ENCODE measurements around the gene IGF2BP2.

IGF2BP2 gene

DNA sequence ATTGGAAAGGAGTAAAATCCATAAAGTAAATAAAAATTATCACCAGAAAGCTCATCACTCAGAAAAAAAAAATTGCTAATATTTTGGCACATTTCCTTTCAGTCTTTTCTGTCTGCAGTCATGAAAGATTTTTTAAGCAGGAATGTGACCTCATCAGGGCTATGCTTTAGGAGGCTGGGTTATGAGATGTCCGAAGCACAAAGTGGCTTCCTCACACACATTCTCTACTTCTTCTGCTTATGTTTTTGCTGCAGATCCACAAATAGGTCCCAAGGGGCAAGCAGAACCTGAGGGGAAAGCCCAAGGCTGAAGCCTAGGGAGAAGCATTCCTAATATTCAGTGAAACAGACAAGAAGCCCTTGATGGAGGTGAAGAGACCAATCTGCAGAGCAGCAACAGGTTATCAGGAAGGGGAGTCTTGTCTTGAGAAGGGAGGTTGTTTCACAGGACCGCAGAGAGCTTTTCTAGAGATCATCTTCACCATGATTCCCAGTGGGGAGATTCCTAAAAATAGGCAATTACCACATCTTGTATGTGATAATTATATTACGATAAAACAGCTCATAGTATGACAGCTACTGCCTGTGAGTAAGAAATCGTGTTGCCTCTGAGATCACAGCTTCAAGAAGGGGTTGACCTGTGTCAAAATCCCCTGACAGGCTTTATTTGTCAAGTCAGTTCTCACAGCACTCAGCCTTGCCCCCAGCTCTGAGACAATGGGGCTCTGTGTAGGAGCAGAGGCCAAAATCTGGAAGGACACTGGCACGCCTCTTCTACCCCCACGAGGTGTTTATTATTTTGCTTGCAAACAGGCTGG is 60.5 kb downstream of the IGF2BP2 start:
- DNase-seq, result peak; percentile 12

DNA sequence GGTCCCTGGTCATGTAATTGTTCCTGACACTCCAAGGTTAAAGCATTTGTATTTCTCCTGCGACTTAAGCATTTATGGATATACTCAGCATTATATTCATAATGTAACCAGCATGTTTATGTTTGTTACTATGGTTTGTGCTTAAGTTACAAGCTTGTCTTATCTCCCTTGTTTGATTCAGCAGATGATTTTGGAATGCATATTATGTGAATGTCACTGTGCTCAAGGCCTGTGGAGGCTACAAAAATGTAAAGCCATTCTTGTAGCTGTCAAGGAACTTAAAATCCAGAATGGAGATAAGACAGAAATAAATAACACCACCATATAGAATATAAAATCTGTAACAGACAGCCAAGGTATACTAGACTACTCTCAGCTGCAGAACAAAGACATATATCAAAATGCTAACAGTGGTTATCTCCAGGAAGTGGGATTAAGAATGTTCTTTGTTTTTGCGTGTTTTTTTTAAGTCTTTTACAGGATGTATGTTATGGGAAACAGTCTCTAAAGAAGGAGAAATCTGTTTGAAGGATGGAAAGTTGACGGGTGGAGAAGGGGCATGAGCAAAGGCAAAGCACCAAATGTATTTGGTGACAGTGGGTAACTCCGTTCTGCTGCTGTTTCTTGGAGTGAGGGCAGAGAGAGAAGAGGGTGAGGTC is 61.4 kb downstream of the IGF2BP2 start:
- no peak for DNase-seq

DNA sequence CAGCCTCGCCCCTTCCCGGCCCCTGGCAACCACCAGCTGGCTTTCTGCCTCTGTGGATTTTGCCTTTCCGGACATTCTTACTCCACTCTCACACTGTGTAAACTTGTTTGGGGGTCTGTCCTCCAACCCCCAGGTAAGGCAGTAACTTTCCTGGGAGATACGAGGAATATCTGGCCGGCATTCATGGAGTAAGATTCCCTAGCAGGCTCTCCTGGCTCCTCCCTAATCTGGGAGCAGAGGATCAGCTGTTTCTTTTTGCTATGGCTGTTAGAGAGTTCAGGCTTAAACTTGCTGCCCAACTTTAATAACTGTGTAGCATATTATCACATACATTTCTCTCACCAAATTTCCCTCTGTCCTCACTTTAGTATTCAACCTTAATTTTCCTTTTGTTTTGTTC is 64.3 kb downstream of the IGF2BP2 start:
- no peak for DNase-seq

DNA sequence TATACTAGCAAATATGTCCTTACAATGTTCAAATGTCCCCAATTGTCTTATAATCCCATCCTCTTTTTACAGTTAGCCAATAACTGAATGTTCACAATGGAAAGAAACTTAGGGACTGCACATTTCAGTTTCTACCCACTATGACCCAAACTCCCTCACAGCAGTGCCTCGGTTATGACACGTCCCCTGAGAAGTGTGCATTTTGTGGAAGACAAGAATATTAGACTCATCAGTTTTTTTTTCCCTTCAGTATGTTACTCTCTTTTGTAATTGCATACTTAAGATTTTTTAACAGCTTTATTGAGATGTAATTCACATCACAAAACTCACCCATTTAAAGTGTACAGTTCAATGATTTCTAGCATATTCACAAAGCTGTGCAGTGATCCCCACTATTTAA is 64.8 kb downstream of the IGF2BP2 start:
- no peak for DNase-seq

GRCh38 chr3:185759512-185759911 is 65.3 kb downstream of the IGF2BP2 start:
- DNase-seq, result no peak

- no peak for DNase-seq
Measured at GRCh38 chr3:185758912-185759311, 65.9 kb downstream of the IGF2BP2 start.

GRCh38 chr3:185757176-185757575 is 67.7 kb downstream of the IGF2BP2 start:
- DNase-seq, result no peak

DNA sequence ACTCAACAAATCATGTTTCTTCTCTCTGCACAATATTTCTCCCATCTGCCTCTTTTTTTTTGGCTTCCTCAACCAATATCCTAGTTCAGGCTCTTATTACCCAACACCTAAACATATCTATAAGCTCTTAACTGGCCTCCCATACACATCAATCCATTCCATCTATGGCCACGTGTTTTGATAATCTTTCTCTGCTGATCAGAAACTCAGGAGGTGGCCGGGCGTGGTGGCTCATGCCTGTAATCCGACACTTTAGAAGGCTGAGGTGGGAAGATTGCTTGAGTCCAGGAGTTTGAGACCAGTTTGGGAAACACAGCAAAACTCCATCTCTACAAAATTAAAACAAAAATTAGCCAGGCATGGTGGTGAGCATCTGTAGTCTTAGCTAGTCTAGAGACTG is 68.4 kb downstream of the IGF2BP2 start:
- DNase-seq, result no peak

GRCh38 chr3:185754920-185755319 is 69.9 kb downstream of the IGF2BP2 start:
- DNase-seq, result no peak

- DNase-seq, result no peak
Measured at GRCh38 chr3:185753354-185753753, 71.5 kb downstream of the IGF2BP2 start.

DNA sequence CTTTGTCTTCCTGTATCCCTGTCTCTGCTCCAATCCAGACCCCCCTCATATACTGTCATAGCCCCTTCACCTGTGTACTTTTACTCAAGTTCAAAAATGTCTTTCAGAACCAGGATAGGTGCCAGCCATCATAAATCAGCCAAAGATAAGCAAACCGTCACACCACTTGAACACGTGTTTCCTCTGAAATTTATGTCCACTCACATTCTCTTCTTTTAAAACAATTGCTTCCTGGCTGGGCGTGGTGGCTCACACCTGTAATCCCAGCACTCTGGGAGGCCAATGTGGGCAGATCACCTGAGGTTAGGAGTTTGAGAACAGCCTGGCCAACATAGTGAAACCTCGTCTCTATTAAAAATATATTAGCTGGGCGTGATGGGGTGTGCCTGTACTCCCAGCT is 74.1 kb downstream of the IGF2BP2 start:
- DNase-seq, result no peak

DNA sequence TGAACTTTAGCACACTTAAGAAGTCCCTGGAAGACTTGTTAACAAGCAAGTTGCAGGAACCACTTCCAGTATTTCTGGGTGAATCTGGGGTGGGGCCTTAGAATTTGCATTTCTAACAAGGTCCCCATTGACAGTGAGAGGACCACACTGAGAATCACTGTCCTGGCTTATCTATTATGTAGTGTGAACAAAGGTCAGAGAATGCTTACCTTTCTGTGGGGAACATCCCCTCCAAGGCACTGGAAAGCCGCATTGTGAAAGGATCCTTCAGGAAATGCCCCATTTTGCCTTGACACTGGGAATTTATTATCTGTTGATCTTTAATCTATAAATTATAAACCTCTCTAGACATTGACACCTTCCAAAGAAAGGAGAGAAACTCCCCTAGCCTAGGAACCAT is 74.8 kb downstream of the IGF2BP2 start:
- no peak for DNase-seq

DNA sequence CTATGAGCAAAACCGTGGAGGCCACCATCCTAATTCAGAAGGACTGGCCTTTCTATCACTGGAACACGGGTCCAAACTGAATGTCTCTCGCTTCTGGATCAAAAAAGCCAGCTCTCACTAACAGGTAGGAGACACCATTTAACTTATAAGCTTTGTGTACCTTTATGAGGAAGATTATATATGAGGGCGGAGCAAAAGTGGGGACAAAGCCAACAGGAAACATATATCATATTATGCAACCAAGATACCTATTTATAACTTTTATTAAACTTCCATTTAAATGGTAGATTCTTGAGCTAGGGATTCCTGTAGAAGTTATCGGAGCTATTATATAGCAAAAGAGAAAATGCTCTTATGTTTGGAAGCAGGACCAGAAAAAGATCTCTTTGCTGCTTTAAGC is 78.4 kb downstream of the IGF2BP2 start:
- DNase-seq, result no peak

- DNase-seq, result peak; percentile 47
Measured at GRCh38 chr3:185744997-185745843, 79.6 kb downstream of the IGF2BP2 start.

DNA sequence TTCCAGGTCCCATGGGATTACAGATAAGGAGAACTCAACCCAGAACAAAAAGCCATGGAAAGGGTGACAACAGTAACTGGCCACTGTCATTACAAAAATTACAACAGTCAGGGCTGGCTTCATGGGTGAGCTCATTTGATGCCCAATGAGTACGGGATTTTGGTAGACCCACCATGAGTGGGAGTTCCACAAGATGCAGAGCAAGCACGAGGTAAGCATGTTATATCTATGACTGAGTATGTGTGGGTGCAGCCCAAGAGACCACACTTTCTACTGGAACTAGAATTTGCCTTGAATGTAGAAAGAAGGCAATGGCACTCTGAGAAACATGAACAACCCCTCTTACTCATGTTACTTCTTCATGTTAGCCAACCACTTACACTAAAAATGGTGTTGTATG is 83.3 kb downstream of the IGF2BP2 start:
- DNase-seq, result no peak

- DNase-seq, result no peak
Measured at GRCh38 chr3:185740133-185740532, 84.7 kb downstream of the IGF2BP2 start.

DNA sequence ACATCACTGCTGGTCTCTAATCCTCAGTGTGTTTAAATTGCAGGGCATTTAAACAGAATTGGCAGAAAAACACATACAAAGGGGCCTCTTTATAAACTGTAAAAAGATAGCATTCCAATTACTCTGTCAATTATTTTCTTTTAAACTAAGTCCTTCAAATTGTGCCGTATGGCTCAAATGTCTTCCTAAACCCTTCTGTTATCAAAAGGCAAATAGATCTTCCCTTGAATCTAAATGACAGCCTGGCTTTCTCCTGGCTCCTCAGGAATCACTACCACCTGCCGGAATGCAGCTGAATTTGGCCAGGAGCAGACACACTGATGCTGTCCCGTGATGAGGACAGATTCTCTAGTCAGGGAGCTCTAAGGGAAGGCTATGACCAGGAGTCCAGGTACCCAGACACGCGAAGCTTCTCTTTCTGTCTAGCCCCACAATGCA is 85.6 kb downstream of the IGF2BP2 start:
- DNase-seq, result no peak

- DNase-seq, result no peak
Measured at GRCh38 chr3:185737740-185738680, 86.8 kb downstream of the IGF2BP2 start.

- DNase-seq, result no peak
Measured at GRCh38 chr3:185737020-185737419, 87.8 kb downstream of the IGF2BP2 start.

- no peak for DNase-seq
Measured at GRCh38 chr3:185734725-185735096, 90.1 kb downstream of the IGF2BP2 start.

GRCh38 chr3:185733980-185734724 is 90.7 kb downstream of the IGF2BP2 start:
- DNase-seq, result peak; percentile 39

DNA sequence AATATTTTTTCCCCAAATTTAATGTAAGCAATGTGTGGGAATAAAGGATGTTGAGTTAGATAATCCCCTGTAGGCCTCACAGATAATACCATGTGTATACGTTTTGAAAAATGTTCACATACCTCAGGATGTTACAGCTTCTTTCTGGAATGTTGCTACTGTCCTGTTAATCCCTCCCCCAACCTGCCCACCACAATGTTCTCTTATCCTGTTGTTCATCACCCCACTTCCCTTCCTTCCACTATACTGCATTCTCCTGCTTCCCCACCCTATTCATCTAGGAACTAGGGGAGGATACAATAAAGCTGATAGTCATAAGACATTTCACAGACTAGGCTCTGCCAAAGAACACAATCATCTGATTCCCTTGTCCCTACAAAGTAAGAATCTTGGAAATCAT is 92.1 kb downstream of the IGF2BP2 start:
- DNase-seq, result no peak
